ENCODE data around the gene OR52A5.

DNA sequence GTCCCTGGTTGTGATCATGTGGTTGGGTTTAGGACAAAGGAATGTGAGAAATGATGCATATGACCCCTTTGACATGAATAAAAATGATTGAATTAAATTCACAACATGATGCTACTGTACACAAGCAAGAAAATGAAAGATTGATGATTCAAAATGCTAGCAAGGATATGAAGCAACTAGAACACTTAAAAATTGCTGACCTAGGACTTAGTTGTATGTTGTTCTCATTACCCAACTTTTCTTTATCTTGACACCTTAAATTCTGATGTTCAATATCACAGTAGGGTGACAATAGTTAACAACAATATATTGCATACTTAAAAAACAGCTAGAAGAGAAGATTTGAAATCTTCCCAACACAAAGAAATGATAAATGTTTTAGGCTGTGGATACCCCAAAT, 20.6 kb downstream of the OR52A5 start:
- TF ChIP-seq, protein P1, sequence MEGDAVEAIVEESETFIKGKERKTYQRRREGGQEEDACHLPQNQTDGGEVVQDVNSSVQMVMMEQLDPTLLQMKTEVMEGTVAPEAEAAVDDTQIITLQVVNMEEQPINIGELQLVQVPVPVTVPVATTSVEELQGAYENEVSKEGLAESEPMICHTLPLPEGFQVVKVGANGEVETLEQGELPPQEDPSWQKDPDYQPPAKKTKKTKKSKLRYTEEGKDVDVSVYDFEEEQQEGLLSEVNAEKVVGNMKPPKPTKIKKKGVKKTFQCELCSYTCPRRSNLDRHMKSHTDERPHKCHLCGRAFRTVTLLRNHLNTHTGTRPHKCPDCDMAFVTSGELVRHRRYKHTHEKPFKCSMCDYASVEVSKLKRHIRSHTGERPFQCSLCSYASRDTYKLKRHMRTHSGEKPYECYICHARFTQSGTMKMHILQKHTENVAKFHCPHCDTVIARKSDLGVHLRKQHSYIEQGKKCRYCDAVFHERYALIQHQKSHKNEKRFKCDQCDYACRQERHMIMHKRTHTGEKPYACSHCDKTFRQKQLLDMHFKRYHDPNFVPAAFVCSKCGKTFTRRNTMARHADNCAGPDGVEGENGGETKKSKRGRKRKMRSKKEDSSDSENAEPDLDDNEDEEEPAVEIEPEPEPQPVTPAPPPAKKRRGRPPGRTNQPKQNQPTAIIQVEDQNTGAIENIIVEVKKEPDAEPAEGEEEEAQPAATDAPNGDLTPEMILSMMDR (IDR thresholded peaks at IDR 0.05), result no peak
- TF ChIP-seq EP300 (IDR thresholded peaks at IDR 0.05) (no peak), POLR2A (IDR thresholded peaks at IDR 0.05) (no peak)

All from stomach (tissue), 4 donors.